SK-N-MC (cell line): Measurements from ENCODE around the gene FASTKD3.

Experiments used
- EZH2 ChIP-seq: fragments of 200-600 bp; sonication (generic); IDR thresholded peaks from one replicate; pipeline ENCODE4 v1.6.1; 2017; ENCODE audit warnings: antibody characterized with exemption
- POLR2AphosphoS5 ChIP-seq: IDR thresholded peaks from 2 replicates; pipeline ENCODE4 v1.6.1; 2012; ENCODE audit warnings: mild to moderate bottlenecking, low read depth, low read length, borderline replicate concordance

DNA sequence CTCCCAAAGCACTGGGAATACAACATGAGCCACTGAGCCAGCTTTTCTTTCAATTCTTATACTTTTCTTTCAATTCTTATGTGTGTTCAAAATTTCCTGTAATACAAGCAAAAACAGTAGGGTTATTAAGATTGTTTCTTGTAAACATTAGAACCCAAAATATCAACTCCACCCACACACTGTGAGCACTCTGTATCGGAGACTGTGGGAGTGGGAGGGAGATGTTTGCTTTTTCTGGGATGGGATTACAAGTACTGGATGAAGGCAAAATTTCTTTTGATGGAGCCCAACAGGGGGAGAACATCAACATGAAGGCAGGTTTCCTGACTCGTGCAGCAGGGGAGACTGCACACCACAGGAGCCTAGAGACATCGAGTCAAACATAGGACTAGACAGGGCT is 13.2 kb downstream of the FASTKD3 start:
- TF ChIP-seq POLR2AphosphoS5, result no peak
- no peak for TF ChIP-seq EZH2
